ENCODE measurements around the gene HS6ST3. TPM values are rescaled to one million over a fixed set of nuclear protein-coding genes. Genes with fewer than 3 reads are reported as not detected.

HS6ST3 gene
- total and polyA plus RNA-seq, 2 of the 13 experiments (the other 11 are each of a cell fraction or from before 2014, with no cell fraction given): not detected

GRCh38 chr13:96198038-96198437, 108.1 kb downstream of the HS6ST3 start (continued):
- TF ChIP-seq, protein P1, sequence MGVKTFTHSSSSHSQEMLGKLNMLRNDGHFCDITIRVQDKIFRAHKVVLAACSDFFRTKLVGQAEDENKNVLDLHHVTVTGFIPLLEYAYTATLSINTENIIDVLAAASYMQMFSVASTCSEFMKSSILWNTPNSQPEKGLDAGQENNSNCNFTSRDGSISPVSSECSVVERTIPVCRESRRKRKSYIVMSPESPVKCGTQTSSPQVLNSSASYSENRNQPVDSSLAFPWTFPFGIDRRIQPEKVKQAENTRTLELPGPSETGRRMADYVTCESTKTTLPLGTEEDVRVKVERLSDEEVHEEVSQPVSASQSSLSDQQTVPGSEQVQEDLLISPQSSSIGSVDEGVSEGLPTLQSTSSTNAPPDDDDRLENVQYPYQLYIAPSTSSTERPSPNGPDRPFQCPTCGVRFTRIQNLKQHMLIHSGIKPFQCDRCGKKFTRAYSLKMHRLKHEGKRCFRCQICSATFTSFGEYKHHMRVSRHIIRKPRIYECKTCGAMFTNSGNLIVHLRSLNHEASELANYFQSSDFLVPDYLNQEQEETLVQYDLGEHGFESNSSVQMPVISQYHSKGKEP (CRISPR knock-in tag; IDR thresholded peaks at IDR 0.05): no peak
- no peak for TF ChIP-seq ZNF282 (IDR thresholded peaks at IDR 0.05; ENCODE audit: partially characterized antibody)
- no peak for TF ChIP-seq ATF7-NPFF (CRISPR knock-in tag; IDR thresholded peaks at IDR 0.05; ENCODE audit: low read depth)
- no peak for TF ChIP-seq ZNF263 (CRISPR knock-in tag; IDR thresholded peaks at IDR 0.05)
- no peak for TF ChIP-seq JDP2 (CRISPR knock-in tag; IDR thresholded peaks at IDR 0.05; ENCODE audit: borderline replicate concordance)
- no peak for TF ChIP-seq IRF2 (CRISPR knock-in tag; IDR thresholded peaks at IDR 0.05)

DNA sequence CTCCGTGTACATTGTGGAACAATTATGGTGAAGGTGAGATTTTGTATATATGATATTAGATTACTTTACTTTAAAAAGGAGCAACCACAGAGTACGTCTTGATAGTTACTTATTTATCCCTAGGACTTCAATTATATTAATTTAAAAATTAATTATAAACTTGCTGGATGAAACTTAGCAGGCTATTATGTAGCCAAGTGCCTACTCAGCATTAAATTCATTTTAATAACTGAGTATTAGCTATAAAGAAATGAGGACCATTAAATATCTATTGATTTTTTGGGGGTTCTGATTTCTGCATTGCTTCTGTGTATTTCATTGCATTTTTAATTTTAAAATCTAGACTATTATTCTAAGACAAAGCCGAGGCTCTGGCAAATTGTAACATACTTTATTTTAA, 109.4 kb downstream of the HS6ST3 start:
- BruUV-seq (replicated peaks): no TSS peak
- Histone ChIP-seq H3K9me3 (ENCODE audit: low read length) (no peaks in the 10 kb centered on the region), H2AFZ (ENCODE audit: low read length) (no peak overlapping the region), H3K79me2 (ENCODE audit: insufficient read depth, low read length) (no peaks in the 10 kb centered on the region), H3K4me3 (replicated peaks in 1 of 3; ENCODE audit: insufficient read depth in 1 of 3, low read depth in 2 of 3, low read length in 3 of 3) (no peak overlapping the region), H3K27me3 (ENCODE audit: control insufficient read depth in 1 of 2, insufficient read depth in 2 of 2, low read length in 2 of 2) (peaks cover 0 to 15% of the 10 kb centered on the region in 2 experiments; a peak in 2 of 5 replicates), H3K4me1 (ENCODE audit: insufficient read depth, low read length) (no peaks in the 10 kb centered on the region), H4K20me1 (ENCODE audit: insufficient read depth, low read length) (no peaks in the 10 kb centered on the region), H3K36me3 (replicated peaks in 1 of 2; ENCODE audit: control insufficient read depth in 1 of 2, insufficient read depth in 2 of 2, low read length in 2 of 2) (no peaks in the 10 kb centered on the region), H3K4me2 (ENCODE audit: low read depth, low read length) (no peak overlapping the region), H3K27ac (ENCODE audit: extremely low read length, insufficient read depth, low read length) (no peak overlapping the region), H3K9ac (ENCODE audit: insufficient read depth, low read depth, low read length) (no peak overlapping the region)
- DNase-seq (ENCODE audit: low spot score) (no peak), ATAC-seq (no peak), FAIRE-seq (no peak)
- intact Hi-C loops (cut with micrococcal nuclease; ENCODE audit: unreplicated experiment): no loop called here
- CTCF ChIA-PET (ENCODE audit: low intra/inter-chr PET ratio, low total read pairs): no interaction called here
- POLR2A ChIA-PET: no interaction called here
- TF ChIP-seq MAFF (IDR thresholded peaks at IDR 0.05; ENCODE audit: low read depth, low read length): peak; percentile 61
- TF ChIP-seq RXRA (CRISPR knock-in tag; IDR thresholded peaks at IDR 0.05): no peak
- TF ChIP-seq MAFK (conservative IDR thresholded peaks at IDR 0.05 in 1 of 2, IDR thresholded peaks at IDR 0.05 in 1 of 2; ENCODE audit: low read length in 2 of 2): peak; percentile 28 to 82; a peak in 3 of 4 replicates
- 2% methylated on average over 3 of the region's 3 CpGs for WGBS (ENCODE audit: low lambda C conversion rate)
- in situ Hi-C loops (cut with HindIII; ENCODE audit: extremely low pct_ligation_motif_present, low pct_unique_long_range_greater_than_20kb): no loop called here
